MM.1S (cell line): ENCODE measurements around the gene EFNB1.

Experiments
- DNase-seq: peaks from one replicate; pipeline ENCODE4 v3.0.0-alpha.2; 2015
- H2AFZ ChIP-seq: fragments of 300-600 bp; sonication (generic); 2 replicates; pipeline ENCODE4 v1.6.0; 2016; ENCODE audit warnings: antibody characterized with exemption, low read length
- H3F3A ChIP-seq: fragments of 300-600 bp; sonication (generic); 2 replicates; pipeline ENCODE4 v1.6.1; 2016; ENCODE audit warnings: mild to moderate bottlenecking, antibody characterized with exemption, low read length, moderate library complexity, mixed read lengths; ENCODE audit not compliant: insufficient read depth
- H3K27ac ChIP-seq: fragments of 300-600 bp; sonication (generic); 2 replicates; pipeline ENCODE4 v1.5.1; 2016; ENCODE audit warnings: mild to moderate bottlenecking, low read length
- H3K27me3 ChIP-seq: fragments of 300-600 bp; sonication (generic); replicated peaks from 2 replicates; pipeline ENCODE4 v1.6.0; 2016; ENCODE audit warnings: low read length; ENCODE audit not compliant: insufficient read depth
- H3K36me3 ChIP-seq: fragments of 300-600 bp; sonication (generic); replicated peaks from 2 replicates; pipeline ENCODE4 v1.6.1; 2016; ENCODE audit warnings: mild to moderate bottlenecking, low read length, mixed read lengths; ENCODE audit not compliant: insufficient read depth
- H3K4me1 ChIP-seq: fragments of 300-600 bp; sonication (generic); 2 replicates; pipeline ENCODE4 v1.6.1; 2016; ENCODE audit warnings: low read length, mixed read lengths
- H3K4me2 ChIP-seq: fragments of 300-600 bp; sonication (generic); 2 replicates; pipeline ENCODE4 v1.6.0; 2016; ENCODE audit warnings: low read depth, low read length
- H3K4me3 ChIP-seq: fragments of 300-600 bp; sonication (generic); 2 replicates; pipeline ENCODE4 v1.5.1; 2016; ENCODE audit warnings: low read length, mixed read lengths
- H3K79me2 ChIP-seq: fragments of 300-600 bp; sonication (generic); 2 replicates; pipeline ENCODE4 v1.6.1; 2016; ENCODE audit warnings: mixed run types, low read length, mixed read lengths
- H3K9ac ChIP-seq: fragments of 300-600 bp; sonication (generic); 2 replicates; pipeline ENCODE4 v1.6.1; 2016; ENCODE audit warnings: low read length, mixed read lengths
- H3K9me2 ChIP-seq: fragments of 300-600 bp; sonication (generic); replicated peaks from 2 replicates; pipeline ENCODE4 v1.6.1; 2016; ENCODE audit warnings: mild to moderate bottlenecking, low read length, mixed read lengths; ENCODE audit not compliant: insufficient read depth
- H3K9me3 ChIP-seq: fragments of 300-600 bp; sonication (generic); replicated peaks from 2 replicates; pipeline ENCODE4 v1.6.1; 2016; ENCODE audit warnings: mild to moderate bottlenecking, low read length, mixed read lengths; ENCODE audit not compliant: insufficient read depth
- H4K20me1 ChIP-seq: fragments of 300-600 bp; sonication (generic); 2 replicates; pipeline ENCODE4 v1.6.1; 2016; ENCODE audit warnings: mild to moderate bottlenecking, low read length, moderate library complexity, mixed read lengths; ENCODE audit not compliant: insufficient read depth
- EZH2 ChIP-seq: fragments of 300-600 bp; sonication (generic); optimal IDR thresholded peaks from 2 replicates; pipeline ENCODE3; 2017; ENCODE audit warnings: low read depth, mild to moderate bottlenecking, antibody characterized with exemption, low read length, mixed read lengths
- EZH2phosphoT487 ChIP-seq: fragments of 300-600 bp; sonication (generic); IDR thresholded peaks from 2 replicates; pipeline ENCODE4 v1.6.1; 2018; ENCODE audit warnings: antibody characterized with exemption, low read length
- TF ChIP-seq, protein P1 (sequence below): fragments of 300-600 bp; sonication (generic); IDR thresholded peaks from 2 replicates; pipeline ENCODE4 v1.5.1; 2016; ENCODE audit warnings: antibody characterized with exemption, low read length, mixed read lengths

EFNB1 gene

DNA sequence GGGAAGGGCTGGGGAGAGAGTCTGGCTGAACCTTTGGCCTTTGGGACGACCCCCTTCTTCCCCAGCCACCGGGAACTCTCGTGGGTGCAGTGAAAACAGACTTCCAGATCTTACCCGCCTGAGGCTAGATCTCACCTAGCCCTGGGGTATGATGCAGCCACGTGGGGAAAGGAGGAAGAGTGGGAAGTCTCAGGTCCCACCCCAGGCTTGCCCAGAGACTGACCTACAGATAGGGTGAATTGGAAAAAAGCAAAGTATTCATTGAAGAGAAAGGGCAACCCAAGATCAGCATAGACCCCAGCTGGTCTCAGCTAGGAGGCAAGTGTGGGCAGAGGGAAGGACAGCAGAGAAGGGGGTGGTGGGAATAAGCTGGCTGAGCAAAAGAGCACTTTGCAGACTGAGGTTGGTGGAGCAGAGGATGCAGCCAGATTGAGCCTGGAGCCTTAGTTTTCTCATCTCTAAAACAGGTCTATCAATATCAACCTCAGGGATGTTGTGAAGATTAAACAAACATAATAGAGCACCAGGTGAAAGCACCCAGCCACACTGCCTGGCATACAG lies 4.2 kb upstream of the EFNB1 start:
- Histone ChIP-seq H3F3A (no peaks in the 10 kb centered on the region), H3K36me3 (no peaks in the 10 kb centered on the region), H3K27ac (no peak overlapping the region), H3K79me2 (no peaks in the 10 kb centered on the region), H3K9me3 (no peaks in the 10 kb centered on the region), H3K4me2 (no peak overlapping the region), H3K27me3 (no peaks in the 10 kb centered on the region), H2AFZ (no peak overlapping the region), H3K9ac (no peak overlapping the region), H3K9me2 (no peaks in the 10 kb centered on the region), H4K20me1 (no peaks in the 10 kb centered on the region), H3K4me3 (no peak overlapping the region), H3K4me1 (no peaks in the 10 kb centered on the region)
- TF ChIP-seq EZH2phosphoT487 (no peak), EZH2 (no peak)
- TF ChIP-seq, protein P1, sequence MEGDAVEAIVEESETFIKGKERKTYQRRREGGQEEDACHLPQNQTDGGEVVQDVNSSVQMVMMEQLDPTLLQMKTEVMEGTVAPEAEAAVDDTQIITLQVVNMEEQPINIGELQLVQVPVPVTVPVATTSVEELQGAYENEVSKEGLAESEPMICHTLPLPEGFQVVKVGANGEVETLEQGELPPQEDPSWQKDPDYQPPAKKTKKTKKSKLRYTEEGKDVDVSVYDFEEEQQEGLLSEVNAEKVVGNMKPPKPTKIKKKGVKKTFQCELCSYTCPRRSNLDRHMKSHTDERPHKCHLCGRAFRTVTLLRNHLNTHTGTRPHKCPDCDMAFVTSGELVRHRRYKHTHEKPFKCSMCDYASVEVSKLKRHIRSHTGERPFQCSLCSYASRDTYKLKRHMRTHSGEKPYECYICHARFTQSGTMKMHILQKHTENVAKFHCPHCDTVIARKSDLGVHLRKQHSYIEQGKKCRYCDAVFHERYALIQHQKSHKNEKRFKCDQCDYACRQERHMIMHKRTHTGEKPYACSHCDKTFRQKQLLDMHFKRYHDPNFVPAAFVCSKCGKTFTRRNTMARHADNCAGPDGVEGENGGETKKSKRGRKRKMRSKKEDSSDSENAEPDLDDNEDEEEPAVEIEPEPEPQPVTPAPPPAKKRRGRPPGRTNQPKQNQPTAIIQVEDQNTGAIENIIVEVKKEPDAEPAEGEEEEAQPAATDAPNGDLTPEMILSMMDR: no peak
- no peak for DNase-seq

DNA sequence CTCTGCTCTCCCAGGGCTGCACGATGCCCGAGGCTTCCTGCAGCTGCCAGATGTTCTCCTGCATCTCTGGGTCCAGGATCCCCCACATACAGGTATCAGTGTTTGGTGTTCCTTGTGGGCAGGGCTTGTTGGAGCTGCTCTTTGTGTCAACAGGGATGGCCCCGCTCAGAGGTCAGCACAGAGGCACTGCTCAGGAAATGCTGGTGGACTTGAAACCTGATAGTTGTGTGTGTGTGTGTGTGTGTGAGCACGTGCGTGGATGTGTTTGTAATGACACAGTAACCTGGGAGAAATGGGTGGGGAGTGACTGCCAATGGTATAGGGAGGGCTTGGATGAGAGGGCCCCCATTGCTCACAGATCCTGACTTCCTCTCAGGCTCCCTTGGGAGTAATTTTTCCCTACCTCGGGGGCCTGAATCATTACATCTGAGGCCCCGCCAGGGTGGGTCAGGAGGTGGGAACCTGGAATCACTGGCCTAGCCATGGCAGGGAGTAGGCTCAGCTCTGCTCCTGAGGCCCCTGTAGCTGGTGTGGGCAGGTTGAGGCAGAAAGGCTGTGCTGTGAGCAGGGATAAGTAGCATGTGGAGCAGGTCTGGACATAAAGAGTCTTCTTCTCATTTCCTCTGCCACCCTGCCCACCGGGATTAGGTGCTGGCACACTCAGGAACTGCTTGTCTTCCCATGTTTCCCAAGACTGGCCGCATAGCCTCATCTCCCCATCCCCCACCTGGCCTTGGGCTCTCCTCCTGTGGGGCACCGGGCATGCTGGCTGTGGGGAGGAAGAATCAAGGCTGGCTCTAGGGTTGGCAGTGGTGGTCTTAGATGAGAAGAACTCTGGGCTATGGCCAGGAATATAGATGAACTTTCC lies 2.5 kb upstream of the EFNB1 start:
- no peak overlapping the region for H2AFZ ChIP-seq
- H3K9me2 ChIP-seq: no peaks in the 10 kb centered on the region
- no peak for DNase-seq
- no peaks in the 10 kb centered on the region for H3K4me1 ChIP-seq
- H3F3A ChIP-seq: no peaks in the 10 kb centered on the region
- no peak overlapping the region for H3K9ac ChIP-seq
- no peaks in the 10 kb centered on the region for H3K79me2 ChIP-seq
- no peaks in the 10 kb centered on the region for H3K9me3 ChIP-seq
- no peak overlapping the region for H3K4me2 ChIP-seq
- no peaks in the 10 kb centered on the region for H3K27me3 ChIP-seq
- no peaks in the 10 kb centered on the region for H4K20me1 ChIP-seq
- H3K36me3 ChIP-seq: no peaks in the 10 kb centered on the region
- H3K4me3 ChIP-seq: no peak overlapping the region
- no peak overlapping the region for H3K27ac ChIP-seq
- TF ChIP-seq EZH2 (no peak), EZH2phosphoT487 (no peak)
- TF ChIP-seq, protein P1: no peak

GRCh38 chrX:68827256-68827655 lies 1.6 kb upstream of the EFNB1 start:
- Histone ChIP-seq H3K36me3 (no peaks in the 10 kb centered on the region), H3K4me1 (no peaks in the 10 kb centered on the region), H3K4me2 (no peak overlapping the region), H3F3A (no peaks in the 10 kb centered on the region), H3K27ac (no peak overlapping the region), H3K4me3 (no peak overlapping the region), H3K9ac (no peak overlapping the region), H3K79me2 (no peaks in the 10 kb centered on the region), H3K27me3 (no peaks in the 10 kb centered on the region), H3K9me3 (no peaks in the 10 kb centered on the region), H4K20me1 (no peaks in the 10 kb centered on the region), H3K9me2 (no peaks in the 10 kb centered on the region), H2AFZ (no peak overlapping the region)
- DNase-seq: no peak
- TF ChIP-seq, protein P1: no peak
- no peak for TF ChIP-seq EZH2
- no peak for TF ChIP-seq EZH2phosphoT487
